K562 (cell line): ENCODE measurements around the gene CRLF1. TPM values are rescaled to one million over a fixed set of nuclear protein-coding genes. Genes with fewer than 3 reads are reported as not detected.

Experiments used
- CHD1 ChIP-seq: fragments of 200-600 bp; sonication (generic); IDR thresholded peaks from one replicate; pipeline ENCODE4 v1.6.1; 2012; ENCODE audit warnings: mild to moderate bottlenecking, moderate library complexity, low read length, inconsistent platforms
- E2F6 ChIP-seq, 2 experiments: IDR thresholded peaks; 2 replicates each; pipeline ENCODE4 v1.6.1; 2011; ENCODE audit warnings: borderline replicate concordance in 1 of 2, control low read depth in 1 of 2, low read depth in 1 of 2, low read length in 1 of 2, mild to moderate bottlenecking in 1 of 2, mixed read lengths in 1 of 2, moderate library complexity in 1 of 2; ENCODE audit not compliant: insufficient read depth in 1 of 2, insufficient read length in 1 of 2, poor library complexity in 1 of 2, severe bottlenecking in 1 of 2; ENCODE audit errors: extremely low read depth in 1 of 2
- GABPB1 ChIP-seq: sonication (generic); formaldehyde crosslinking; IDR thresholded peaks from 2 replicates; pipeline ENCODE4 v1.8.0; 2022; ENCODE audit warnings: mild to moderate bottlenecking, missing genetic modification reagents
- GTF2A2 ChIP-seq: IDR thresholded peaks from 2 replicates; pipeline ENCODE4 v1.6.1; 2016; ENCODE audit warnings: mild to moderate bottlenecking, missing genetic modification characterization, missing compliant biosample characterization
- HINFP ChIP-seq: fragments of 450-650 bp; conservative IDR thresholded peaks from 2 replicates; pipeline ENCODE4 v1.6.1; 2016; ENCODE audit warnings: missing genetic modification characterization, low read depth, mild to moderate bottlenecking, control low read depth, missing compliant biosample characterization
- HNRNPK ChIP-seq: fragments of 200-400 bp; formaldehyde crosslinking; IDR thresholded peaks from one replicate; pipeline ENCODE4 v1.6.1; 2018; ENCODE audit warnings: mild to moderate bottlenecking, low read depth, low read length; ENCODE audit not compliant: poor library complexity, severe bottlenecking
- LARP7 ChIP-seq: fragments of 450-650 bp; IDR thresholded peaks from 2 replicates; pipeline ENCODE4 v1.6.1; 2016
- MITF ChIP-seq: IDR thresholded peaks from 2 replicates; pipeline ENCODE4 v1.6.1; 2014; ENCODE audit warnings: antibody characterized with exemption
- NCOA2 ChIP-seq, 2 experiments: fragments of 450-650 bp; IDR thresholded peaks; 2 replicates each; pipeline ENCODE4 v1.6.1; 2018; ENCODE audit warnings: mild to moderate bottlenecking in 2 of 2, moderate library complexity in 1 of 2; ENCODE audit not compliant: partially characterized antibody in 2 of 2
- NRF1 ChIP-seq, 2 experiments: fragments of 450-650 bp; IDR thresholded peaks in 1 of 2; conservative IDR thresholded peaks in 1 of 2; 2 replicates each; pipeline ENCODE4 v1.6.1; 2014; ENCODE audit warnings: mild to moderate bottlenecking in 2 of 2
- POU5F1 ChIP-seq: fragments of 150-350 bp; IDR thresholded peaks from 2 replicates; pipeline ENCODE4 v1.6.1; 2014; ENCODE audit warnings: borderline replicate concordance, low read length, low read depth, mild to moderate bottlenecking; ENCODE audit not compliant: partially characterized antibody
- PYGO2 ChIP-seq: fragments of 450-650 bp; IDR thresholded peaks from 2 replicates; pipeline ENCODE4 v1.6.1; 2016; ENCODE audit warnings: mild to moderate bottlenecking, missing genetic modification characterization, moderate library complexity, missing compliant biosample characterization
- SPI1 ChIP-seq: IDR thresholded peaks from 2 replicates; pipeline ENCODE4 v1.6.1; 2011; ENCODE audit warnings: low read depth, low read length, control low read depth, borderline replicate concordance
- SREBF1 ChIP-seq: fragments of 150-350 bp; IDR thresholded peaks from 2 replicates; pipeline ENCODE4 v1.6.1; 2014; ENCODE audit warnings: antibody characterized with exemption, low read depth, low read length, borderline replicate concordance
- TAF15 ChIP-seq: fragments of 200-400 bp; formaldehyde crosslinking; IDR thresholded peaks from 2 replicates; pipeline ENCODE4 v1.6.1; 2017; ENCODE audit warnings: mild to moderate bottlenecking, low read depth, low read length, moderate library complexity
- THRAP3 ChIP-seq: fragments of 450-650 bp; IDR thresholded peaks from 2 replicates; pipeline ENCODE4 v1.6.1; 2016; ENCODE audit warnings: mild to moderate bottlenecking, inconsistent platforms, borderline replicate concordance
- THRB ChIP-seq: fragments of 450-650 bp; formaldehyde crosslinking; conservative IDR thresholded peaks from 2 replicates; pipeline ENCODE4 v1.4.0; 2022; ENCODE audit warnings: mild to moderate bottlenecking, missing genetic modification characterization
- VEZF1 ChIP-seq: fragments of 200-800 bp; sonication (Bioruptor generic); IDR thresholded peaks from 2 replicates; pipeline ENCODE4 v1.6.1; 2017; ENCODE audit warnings: missing genetic modification characterization, missing compliant biosample characterization
- ZBTB17 ChIP-seq: fragments of 450-650 bp; formaldehyde crosslinking; IDR thresholded peaks from 2 replicates; pipeline ENCODE4 v1.4.0; 2020; ENCODE audit warnings: mild to moderate bottlenecking
- ZNF347 ChIP-seq: fragments of 450-650 bp; formaldehyde crosslinking; IDR thresholded peaks from 2 replicates; pipeline ENCODE4 v1.4.0; 2020; ENCODE audit warnings: low read depth, mild to moderate bottlenecking, moderate library complexity
- ZNF384 ChIP-seq: IDR thresholded peaks from 2 replicates; pipeline ENCODE4 v1.6.1; 2012; ENCODE audit warnings: low read depth, low read length, improper control_type of control experiment
- polyA plus RNA-seq, 8 experiments: library from polyadenylated mRNA; depleted of rRNA in 4 of 8; stranded (reverse) in 5 of 8; unstranded in 3 of 8; fragments of >200 nt; fragmentation: Nextera tagmentation in 2 of 8; fragmentation: Illumina TruSeq in 1 of 8; extraction: Ambion mirVana in 2 of 8; extraction: Trizol in 1 of 8; gene quantifications; 2 replicates each; pipeline versions ENCODE4 v1.2.1 to v1.2.3, GENCODE V29; 2011 to 2014; ENCODE audit warnings: inconsistent platforms in 1 of 8, missing spikeins in 1 of 8
- total RNA-seq, 7 experiments: library from RNA; depleted of rRNA in 6 of 7; stranded (reverse); fragments of >200 nt in 6 of 7; fragmentation: Illumina TruSeq in 2 of 7; extraction: Trizol in 2 of 7; gene quantifications; 2 replicates each; pipeline versions ENCODE4 v1.2.1 to v1.2.3, GENCODE V29; 2011 to 2021; ENCODE audit warnings: low replicate concordance in 1 of 7

CRLF1 gene
- total and polyA plus RNA-seq, 9 of the 15 experiments (the other 6 are each of a cell fraction or from before 2014, with no cell fraction given): 0.85 to 3.6 (median 1.7) TPM

GRCh38 chr19:18594096-18594823, 12.3 kb downstream of the CRLF1 start (continued):
- TF ChIP-seq CHD1 (no peak), MITF (no peak; the same call in 1 of the 2 replicates), GTF2A2 (tag) (no peak), LARP7 (no peak), THRB (no peak), POU5F1 (no peak), GABPB1 (CRISPR knock-in tag) (no peak), SREBF1 (no peak), NRF1 (conservative IDR thresholded peaks at IDR 0.05 in 1 of 2, IDR thresholded peaks at IDR 0.05 in 1 of 2) (peak in 1 of 2 experiments; percentile 40; a peak in 2 of 4 replicates), THRAP3 (no peak), VEZF1 (peak; percentile 75), TAF15 (no peak), SPI1 (no peak), ZNF384 (no peak), ZNF347 (CRISPR knock-in tag) (no peak), E2F6 (IDR thresholded peaks at IDR 0.05; ENCODE audit: borderline replicate concordance in 1 of 2, extremely low read depth in 1 of 2, insufficient read depth in 1 of 2, insufficient read length in 1 of 2, low read depth in 1 of 2, low read length in 1 of 2, poor library complexity in 1 of 2, severe bottlenecking in 1 of 2) (peak; percentile 40 to 62), PYGO2 (tag) (no peak), ZBTB17 (no peak), HINFP (no peak), NCOA2 (IDR thresholded peaks at IDR 0.05; ENCODE audit: partially characterized antibody in 2 of 2) (no peak), HNRNPK (no peak)
